K562 (cell line): Measurements from ENCODE around the gene ALS2. TPM values are rescaled to one million over a fixed set of nuclear protein-coding genes. Genes with fewer than 3 reads are reported as not detected.

Experiments
- CTCF ChIP-seq, 3 experiments: IDR thresholded peaks in 2 of 3; conservative IDR thresholded peaks in 1 of 3; 2 replicates each; pipeline ENCODE4 v1.5.1; 2011 to 2012; ENCODE audit warnings: low read length in 3 of 3, mild to moderate bottlenecking in 3 of 3, control low read depth in 2 of 3, improper control_type of control experiment in 1 of 3, inconsistent platforms in 1 of 3, low read depth in 1 of 3, mixed read lengths in 1 of 3, moderate library complexity in 1 of 3; ENCODE audit not compliant: insufficient read depth in 2 of 3
- GTF3C2 ChIP-seq: IDR thresholded peaks from 3 replicates; pipeline ENCODE4 v1.6.1; 2011; ENCODE audit warnings: borderline replicate concordance, mild to moderate bottlenecking, moderate library complexity; ENCODE audit not compliant: insufficient read length; ENCODE audit errors: extremely low read depth
- ILK ChIP-seq: fragments of 450-650 bp; IDR thresholded peaks from 2 replicates; pipeline ENCODE4 v1.6.1; 2016; ENCODE audit warnings: missing genetic modification characterization, low read depth, mild to moderate bottlenecking, missing compliant biosample characterization, moderate library complexity, borderline replicate concordance
- MCM2 ChIP-seq: fragments of 450-650 bp; IDR thresholded peaks from 2 replicates; pipeline ENCODE4 v1.6.1; 2017; ENCODE audit warnings: low read depth, mild to moderate bottlenecking
- PHB2 ChIP-seq: fragments of 450-650 bp; IDR thresholded peaks from 2 replicates; pipeline ENCODE4 v1.6.1; 2017; ENCODE audit warnings: low read depth
- PHF20 ChIP-seq: fragments of 450-650 bp; IDR thresholded peaks from 2 replicates; pipeline ENCODE4 v1.6.1; 2018; ENCODE audit not compliant: partially characterized antibody
- RBM34 ChIP-seq: fragments of 200-400 bp; formaldehyde crosslinking; IDR thresholded peaks from 2 replicates; pipeline ENCODE4 v1.6.1; 2018; ENCODE audit warnings: low read length, borderline replicate concordance; ENCODE audit not compliant: insufficient read depth
- RHOXF2B ChIP-seq: fragments of 250-450 bp; sonication (Bioruptor Pico); conservative IDR thresholded peaks from 2 replicates; pipeline ENCODE4 v1.5.1; 2021
- SMAD1 ChIP-seq: fragments of 150-350 bp; IDR thresholded peaks from 2 replicates; pipeline ENCODE4 v1.6.1; 2014; ENCODE audit warnings: low read length, low read depth; ENCODE audit not compliant: partially characterized antibody
- ZNF592 ChIP-seq: fragments of 450-650 bp; IDR thresholded peaks from 2 replicates; pipeline ENCODE4 v1.6.1; 2017; ENCODE audit warnings: antibody characterized with exemption, mild to moderate bottlenecking
- polyA plus RNA-seq, 8 experiments: library from polyadenylated mRNA; depleted of rRNA in 4 of 8; stranded (reverse) in 5 of 8; unstranded in 3 of 8; fragments of >200 nt; fragmentation: Nextera tagmentation in 2 of 8; fragmentation: Illumina TruSeq in 1 of 8; extraction: Ambion mirVana in 2 of 8; extraction: Trizol in 1 of 8; gene quantifications; 2 replicates each; pipeline versions ENCODE4 v1.2.1 to v1.2.3, GENCODE V29; 2011 to 2014; ENCODE audit warnings: inconsistent platforms in 1 of 8, missing spikeins in 1 of 8
- total RNA-seq, 7 experiments: library from RNA; depleted of rRNA in 6 of 7; stranded (reverse); fragments of >200 nt in 6 of 7; fragmentation: Illumina TruSeq in 2 of 7; extraction: Trizol in 2 of 7; gene quantifications; 2 replicates each; pipeline versions ENCODE4 v1.2.1 to v1.2.3, GENCODE V29; 2011 to 2021; ENCODE audit warnings: low replicate concordance in 1 of 7

ALS2 gene
- total and polyA plus RNA-seq, 9 of the 15 experiments (the other 6 are each of a cell fraction or from before 2014, with no cell fraction given): 5.2 to 17.7 (median 11.6) TPM

- TF ChIP-seq CTCF (IDR thresholded peaks at IDR 0.05 in 2 of 3, conservative IDR thresholded peaks at IDR 0.05 in 1 of 3; ENCODE audit: insufficient read depth in 2 of 3, low read depth in 1 of 3, low read length in 3 of 3) (no peak), ILK (tag) (no peak), SMAD1 (no peak), ZNF592 (no peak), RHOXF2B (CRISPR knock-in tag) (no peak), PHB2 (no peak), RBM34 (no peak), PHF20 (no peak), GTF3C2 (no peak), MCM2 (no peak)
Observed at GRCh38 chr2:201697899-201698298, 82.8 kb downstream of the ALS2 start (continued).
